HepG2 (cell line): ENCODE measurements around the gene GLTPD2. TPM values are rescaled to one million over a fixed set of nuclear protein-coding genes. Genes with fewer than 3 reads are reported as not detected.
A peak's percentile ranks its signal among the peaks of the same experiment; 100 is the strongest.

ENCODE experiments used
- ARID2 ChIP-seq: sonication (generic); formaldehyde crosslinking; IDR thresholded peaks from 2 replicates; pipeline ENCODE4 v1.8.1; 2022; ENCODE audit warnings: mild to moderate bottlenecking, missing genetic modification reagents, borderline replicate concordance
- ATF2 ChIP-seq: sonication (generic); formaldehyde crosslinking; IDR thresholded peaks from 2 replicates; pipeline ENCODE4 v1.4.0; 2020; ENCODE audit warnings: missing genetic modification reagents
- BCL6 ChIP-seq: IDR thresholded peaks from 2 replicates; pipeline ENCODE4 v1.6.1; 2016; ENCODE audit warnings: missing genetic modification reagents, missing compliant biosample characterization
- DBP ChIP-seq: sonication (generic); formaldehyde crosslinking; IDR thresholded peaks from 2 replicates; pipeline ENCODE4 v1.4.0; 2020; ENCODE audit warnings: missing genetic modification reagents; ENCODE audit errors: not compliant biosample characterization
- GPBP1L1 ChIP-seq: sonication (generic); formaldehyde crosslinking; IDR thresholded peaks from 2 replicates; pipeline ENCODE4 v1.5.0; 2020; ENCODE audit warnings: mild to moderate bottlenecking, missing genetic modification reagents
- HIC2 ChIP-seq: sonication (generic); formaldehyde crosslinking; IDR thresholded peaks from 2 replicates; pipeline ENCODE4 v1.9.0; 2022; ENCODE audit warnings: low read depth, missing genetic modification reagents
- KMT2A ChIP-seq: sonication (generic); formaldehyde crosslinking; IDR thresholded peaks from 2 replicates; pipeline ENCODE4 v1.4.0; 2020; ENCODE audit warnings: missing genetic modification reagents
- PLRG1 ChIP-seq: fragments of 450-650 bp; conservative IDR thresholded peaks from 2 replicates; pipeline ENCODE4 v1.6.1; 2016
- POLR2A ChIP-seq, 2 experiments: IDR thresholded peaks; 2 replicates each; pipeline ENCODE4 v1.6.1; 2011; ENCODE audit warnings: low read depth in 2 of 2, low read length in 2 of 2, mild to moderate bottlenecking in 1 of 2, moderate library complexity in 1 of 2; ENCODE audit not compliant: insufficient read depth in 1 of 2
- RBM39 ChIP-seq: fragments of 200-400 bp; formaldehyde crosslinking; IDR thresholded peaks from one replicate; pipeline ENCODE4 v1.6.1; 2018; ENCODE audit warnings: antibody characterized with exemption, mild to moderate bottlenecking, low read depth, low read length; ENCODE audit not compliant: poor library complexity, severe bottlenecking
- RFXANK ChIP-seq: IDR thresholded peaks from 2 replicates; pipeline ENCODE4 v1.6.1; 2016
- RORA ChIP-seq: sonication (generic); formaldehyde crosslinking; IDR thresholded peaks from 2 replicates; pipeline ENCODE4 v1.5.0; 2020; ENCODE audit warnings: mild to moderate bottlenecking, missing genetic modification reagents, moderate library complexity
- SRY ChIP-seq: sonication (generic); formaldehyde crosslinking; IDR thresholded peaks from 2 replicates; pipeline ENCODE4 v1.8.0; 2022; ENCODE audit warnings: mild to moderate bottlenecking, missing genetic modification reagents
- STAT5B ChIP-seq: sonication (generic); formaldehyde crosslinking; IDR thresholded peaks from 2 replicates; pipeline ENCODE4 v1.4.0; 2020; ENCODE audit warnings: missing genetic modification reagents
- ZHX2 ChIP-seq, 2 experiments: sonication (generic) in 1 of 2; formaldehyde crosslinking in 1 of 2; IDR thresholded peaks; 2 replicates each; pipeline versions ENCODE4 v1.6.1 to v1.9.0; 2014 to 2022; ENCODE audit warnings: antibody characterized with exemption in 1 of 2, borderline replicate concordance in 1 of 2, inconsistent platforms in 1 of 2, low read depth in 1 of 2, missing genetic modification reagents in 1 of 2
- ZNF503 ChIP-seq: sonication (generic); formaldehyde crosslinking; IDR thresholded peaks from 2 replicates; pipeline ENCODE4 v1.4.0; 2020; ENCODE audit warnings: missing genetic modification reagents
- polyA plus RNA-seq, 8 experiments: library from polyadenylated mRNA; depleted of rRNA in 3 of 8; stranded (reverse) in 7 of 8; unstranded in 1 of 8; fragments of >200 nt; fragmentation: Illumina TruSeq in 4 of 8; extraction: Trizol in 4 of 8; gene quantifications; 2 replicates each; pipeline versions ENCODE4 v1.2.1 to v1.2.3, GENCODE V29; 2011 to 2016; ENCODE audit warnings: low read depth in 4 of 8, missing spikeins in 1 of 8, mixed read lengths in 1 of 8; ENCODE audit not compliant: insufficient read depth in 1 of 8
- total RNA-seq, 5 experiments: library from RNA; depleted of rRNA; stranded (reverse); fragments of >200 nt; fragmentation: Illumina TruSeq; extraction: Trizol; gene quantifications; 2 replicates each; pipeline ENCODE4 v1.2.3, GENCODE V29; 2016; ENCODE audit warnings: low read depth in 1 of 5

The GLTPD2 gene
- total and polyA plus RNA-seq, 2 of the 13 experiments (the other 11 are each of a cell fraction or from before 2014, with no cell fraction given): 7.5 to 12.9 TPM

GRCh38 chr17:4759776-4760236, 29.0 kb upstream of the GLTPD2 start (continued):
- TF ChIP-seq ZHX2 (IDR thresholded peaks at IDR 0.05; ENCODE audit: low read depth) (0 out of 2 replicates have a peak, but pooled peaks have one; percentile 49), ZHX2 (CRISPR knock-in tag; IDR thresholded peaks at IDR 0.05; ENCODE audit: borderline replicate concordance) (no peak), ATF2 (CRISPR knock-in tag) (peak; percentile 94), RFXANK (peak; percentile 79; the same call in 1 of the 2 replicates), ZNF503 (CRISPR knock-in tag) (peak; percentile 78; the same call in 1 of the 2 replicates), PLRG1 (no peak), BCL6 (CRISPR knock-in tag) (peak; percentile 60; the same call in 1 of the 2 replicates), RORA (CRISPR knock-in tag) (no peak), DBP (CRISPR knock-in tag) (no peak), HIC2 (peak; percentile 32; the same call in 1 of the 2 replicates), RBM39 (no peak), GPBP1L1 (no peak), KMT2A (CRISPR knock-in tag) (peak; percentile 41; the same call in 1 of the 2 replicates), STAT5B (CRISPR knock-in tag) (no peak), ARID2 (CRISPR knock-in tag) (peak; percentile 44; the same call in 1 of the 2 replicates), SRY (no peak), POLR2A (IDR thresholded peaks at IDR 0.05; ENCODE audit: insufficient read depth in 1 of 2, low read depth in 2 of 2, low read length in 2 of 2) (no peak)
